Measurements from ENCODE around the gene CROCC. TPM values are rescaled to one million over a fixed set of nuclear protein-coding genes. Genes with fewer than 3 reads are reported as not detected.

The CROCC gene
- polyA plus RNA-seq, 1 of the 3 experiments (the other 2 are of a cell fraction) = 39.1 TPM

GRCh38 chr1:17016317-17016661, 94.6 kb downstream of the CROCC start:
- TF ChIP-seq TCF12 (IDR thresholded peaks at IDR 0.05) = peak; percentile 25; the same call in 1 of the 2 replicates
- TF ChIP-seq FOXM1 (IDR thresholded peaks at IDR 0.05; ENCODE audit: low read depth) = no peak
- no peak for TF ChIP-seq ELF1 (IDR thresholded peaks at IDR 0.05)
- H3K4me3 ChIP-seq (ENCODE audit: low read depth in 2 of 2, low read length in 1 of 2) = no peak overlapping the region
- DNase-seq = no peak
- H3K36me3 ChIP-seq (replicated peaks in 1 of 2; ENCODE audit: control insufficient read depth in 1 of 2, insufficient read depth in 2 of 2, low read length in 1 of 2) = peaks cover 13 to 31% of the 10 kb centered on the region in 2 experiments
- ChIA-PET POLR2A (no interaction called here), CTCF (interaction anchor here (0.6 to 4.4 kb wide), 2 partner anchors 30 kb away, joined by 3 to 16 read pairs; no protein-coding TSS in a partner anchor)
- WGBS (ENCODE audit: low lambda C conversion rate) = 37% methylated on average over 5 of the region's 5 CpGs
- no peaks in the 10 kb centered on the region for H3K9me3 ChIP-seq
- H2AFZ ChIP-seq (ENCODE audit: low read depth) = no peak overlapping the region
- H3F3A ChIP-seq (replicated peaks; ENCODE audit: insufficient read depth) = peaks cover 14% of the 10 kb centered on the region
- no peak overlapping the region for H3K9ac ChIP-seq
- H3K27ac ChIP-seq (ENCODE audit: low read depth in 2 of 2, low read length in 1 of 2) = peak overlapping the region in 1 of 2 experiments; percentile 44; a peak in 2 of 4 replicates
- peaks cover 0 to 3% of the 10 kb centered on the region in 2 experiments; a peak in 2 of 4 replicates for H3K4me1 ChIP-seq (ENCODE audit: control insufficient read depth in 1 of 2, insufficient read depth in 2 of 2, low read depth in 1 of 2, low read length in 1 of 2)
- H3K79me2 ChIP-seq (ENCODE audit: insufficient read depth) = peaks cover 1% of the 10 kb centered on the region; the same call in 1 of the 2 replicates
- no peaks in the 10 kb centered on the region for H3K27me3 ChIP-seq (ENCODE audit: insufficient read depth)
- no peaks in the 10 kb centered on the region for H3K9me2 ChIP-seq
- no peak overlapping the region for H3K4me2 ChIP-seq
- H4K20me1 ChIP-seq (ENCODE audit: insufficient read depth) = no peaks in the 10 kb centered on the region

- WGBS (ENCODE audit: low lambda C conversion rate) = 97% methylated on average over 7 of the region's 7 CpGs
- Histone ChIP-seq H3K4me1 (ENCODE audit: control insufficient read depth in 1 of 2, insufficient read depth in 2 of 2, low read depth in 1 of 2, low read length in 1 of 2) (no peaks in the 10 kb centered on the region; a peak in 2 of 4 replicates), H3K9me2 (no peaks in the 10 kb centered on the region), H3K79me2 (ENCODE audit: insufficient read depth) (no peaks in the 10 kb centered on the region), H3K27ac (ENCODE audit: low read depth in 2 of 2, low read length in 1 of 2) (no peak overlapping the region), H3K27me3 (ENCODE audit: insufficient read depth) (no peaks in the 10 kb centered on the region), H3K9ac (no peak overlapping the region), H3K4me2 (no peak overlapping the region), H3K9me3 (no peaks in the 10 kb centered on the region), H3F3A (replicated peaks; ENCODE audit: insufficient read depth) (peaks cover 14% of the 10 kb centered on the region), H3K4me3 (ENCODE audit: low read depth in 2 of 2, low read length in 1 of 2) (no peak overlapping the region), H2AFZ (ENCODE audit: low read depth) (no peak overlapping the region), H3K36me3 (replicated peaks in 1 of 2; ENCODE audit: control insufficient read depth in 1 of 2, insufficient read depth in 2 of 2, low read length in 1 of 2) (peaks cover 13 to 38% of the 10 kb centered on the region in 2 experiments), H4K20me1 (ENCODE audit: insufficient read depth) (no peaks in the 10 kb centered on the region)
- DNase-seq = no peak
- TF ChIP-seq RXRA (IDR thresholded peaks at IDR 0.05; ENCODE audit: borderline replicate concordance, low read depth) = no peak
- TF ChIP-seq ZBTB33 (IDR thresholded peaks at IDR 0.05; ENCODE audit: borderline replicate concordance, low read depth) = no peak
- TF ChIP-seq TAF1 (IDR thresholded peaks at IDR 0.05; ENCODE audit: borderline replicate concordance, low read depth, low read length) = no peak
- no peak for TF ChIP-seq ELF1 (IDR thresholded peaks at IDR 0.05)
- TF ChIP-seq EZH2phosphoT487 (IDR thresholded peaks at IDR 0.05; ENCODE audit: borderline replicate concordance, low read depth) = no peak
- no peak for TF ChIP-seq RCOR1 (IDR thresholded peaks at IDR 0.05; ENCODE audit: low read length)
- no peak for TF ChIP-seq GATA2 (CRISPR knock-in tag; IDR thresholded peaks at IDR 0.05)
- no peak for TF ChIP-seq NFIC (IDR thresholded peaks at IDR 0.05; ENCODE audit: borderline replicate concordance)
- TF ChIP-seq MAX (IDR thresholded peaks at IDR 0.05; ENCODE audit: low read depth) = no peak
- no peak for TF ChIP-seq FOXJ3 (CRISPR knock-in tag; IDR thresholded peaks at IDR 0.05)
- no peak for TF ChIP-seq FOSL2 (IDR thresholded peaks at IDR 0.05; ENCODE audit: borderline replicate concordance, low read depth)
- ChIA-PET POLR2A (no interaction called here), CTCF (interaction anchor here (1.0 to 2.2 kb wide), 4 partner anchors 17 to 397 kb away, joined by 5 to 10 read pairs (median 6); no protein-coding TSS in a partner anchor)
Observed at GRCh38 chr1:17017435-17017834, 95.7 kb downstream of the CROCC start.
